K562 (cell line): Measurements from ENCODE around the gene CTSH. TPM values are rescaled to one million over a fixed set of nuclear protein-coding genes. Genes with fewer than 3 reads are reported as not detected.

Experiments used
- ATAC-seq: fragments of 200-7000 bp; cut with Tn5 transposase; 3 replicates; pipeline ENCODE4 v1.9.1; 2020; ENCODE audit warnings: moderate library complexity
- BruUV-seq: library from RNA; stranded (reverse); fragments of 400-500 nt; replicated peaks from 2 replicates; lab custom pipeline; 2021; lab: Mats Ljungman, UMichigan
- CTCF ChIA-PET: fragments of 300-600 bp; formaldehyde crosslinking; extraction: SDS; loops from one replicate; lab custom pipeline; 2021; ENCODE audit warnings: low intra/inter-chr PET ratio; lab: Yijun Ruan, JAX
- POLR2A ChIA-PET: fragments of 300-600, 350-650 bp; sonication (Branson Sonifier 250); formaldehyde crosslinking; extraction: SDS; loops from one replicate; lab custom pipeline; 2021; ENCODE audit warnings: antibody characterized with exemption, inconsistent platforms; lab: Yijun Ruan, JAX
- DNase-seq, 4 experiments: peaks; one replicate each; pipeline versions ENCODE4 v3.0.0 to v3.0.0-alpha.2; 2011 to 2018; ENCODE audit warnings: low spot score in 3 of 4, mixed read lengths in 3 of 4; ENCODE audit errors: extremely low read depth in 1 of 4
- FAIRE-seq: peaks from 2 replicates; lab custom pipeline; 2011; peaks lifted over from hg19 to GRCh38; lab: Jason Lieb, UNC
- H2AFZ ChIP-seq: 2 replicates; pipeline ENCODE4 v1.6.0; 2011; ENCODE audit warnings: low read depth, low read length, control low read depth, inconsistent platforms
- H3K27ac ChIP-seq: fragments of 200-600 bp; 3 replicates; pipeline ENCODE4 v1.8.0; 2011; ENCODE audit warnings: low read depth, mild to moderate bottlenecking, control low read depth, inconsistent platforms, low read length, moderate library complexity, mixed read lengths; ENCODE audit errors: extremely low read depth
- H3K27me3 ChIP-seq, 2 experiments: fragments of 300-600 bp in 1 of 2; 2 replicates in 1 of 2; 3 replicates in 1 of 2; pipeline versions ENCODE4 v1.6.0 to v1.8.0; 2011; ENCODE audit warnings: inconsistent platforms in 2 of 2, low read length in 2 of 2, mild to moderate bottlenecking in 1 of 2, mixed read lengths in 1 of 2, moderate library complexity in 1 of 2; ENCODE audit not compliant: control insufficient read depth in 2 of 2, insufficient read depth in 2 of 2
- H3K36me3 ChIP-seq: fragments of 300-600 bp; 3 replicates; pipeline ENCODE4 v1.8.0; 2011; ENCODE audit warnings: mild to moderate bottlenecking, low read length, inconsistent platforms; ENCODE audit not compliant: control insufficient read depth, insufficient read depth
- H3K4me1 ChIP-seq, 2 experiments: fragments of 200-600 bp in 1 of 2; replicated peaks in 1 of 2; 2 replicates in 1 of 2; 3 replicates in 1 of 2; pipeline versions ENCODE4 v1.5.1 to v1.8.0; 2011; ENCODE audit warnings: inconsistent platforms in 2 of 2, low read length in 2 of 2, mild to moderate bottlenecking in 1 of 2, mixed read lengths in 1 of 2, moderate library complexity in 1 of 2; ENCODE audit not compliant: control insufficient read depth in 2 of 2, insufficient read depth in 2 of 2
- H3K4me2 ChIP-seq: 2 replicates; pipeline ENCODE4 v1.6.1; 2011; ENCODE audit warnings: low read length, control low read depth, inconsistent platforms, mixed read lengths; ENCODE audit not compliant: insufficient read depth
- H3K4me3 ChIP-seq: fragments of 200-600 bp; sonication (generic), shearing (Covaris generic); 2 replicates; pipeline ENCODE4 v1.5.1; 2016; ENCODE audit warnings: control low read depth, inconsistent platforms
- H3K79me2 ChIP-seq: fragments of 200-600 bp; 3 replicates; pipeline ENCODE4 v1.8.0; 2011; ENCODE audit warnings: low read length, inconsistent platforms; ENCODE audit not compliant: control insufficient read depth, insufficient read depth
- H3K9ac ChIP-seq, 2 experiments: 2 replicates each; pipeline versions ENCODE4 v1.6.0 to v1.6.1; 2011; ENCODE audit warnings: low read depth in 2 of 2, low read length in 2 of 2, control low read depth in 1 of 2, inconsistent platforms in 1 of 2, mild to moderate bottlenecking in 1 of 2, mixed read lengths in 1 of 2; ENCODE audit not compliant: insufficient read depth in 1 of 2
- H3K9me1 ChIP-seq: one replicate; pipeline ENCODE4 v1.6.0; 2011; ENCODE audit warnings: inconsistent platforms, mild to moderate bottlenecking, low read length, moderate library complexity; ENCODE audit not compliant: control insufficient read depth, insufficient read depth
- H3K9me3 ChIP-seq: replicated peaks from 2 replicates; pipeline ENCODE4 v1.5.1; 2011; ENCODE audit warnings: low read depth, low read length, inconsistent platforms; ENCODE audit not compliant: control insufficient read depth, insufficient read depth
- H4K20me1 ChIP-seq: replicated peaks from 2 replicates; pipeline ENCODE4 v1.6.1; 2011; ENCODE audit warnings: low read length, inconsistent platforms, mixed read lengths; ENCODE audit not compliant: control insufficient read depth, insufficient read depth
- DIDO1 ChIP-seq: fragments of 450-650 bp; IDR thresholded peaks from 2 replicates; pipeline ENCODE4 v1.6.1; 2016; ENCODE audit warnings: low read depth, missing biosample characterization, missing genetic modification characterization
- FOXM1 ChIP-seq, 2 experiments: fragments of 450-650 bp in 1 of 2; sonication (generic) in 1 of 2; formaldehyde crosslinking in 1 of 2; IDR thresholded peaks; 2 replicates each; pipeline versions ENCODE4 v1.6.1 to v1.9.0; 2017 to 2022; ENCODE audit warnings: low read depth in 2 of 2, mild to moderate bottlenecking in 2 of 2, missing genetic modification reagents in 1 of 2, moderate library complexity in 1 of 2
- HINFP ChIP-seq: fragments of 450-650 bp; conservative IDR thresholded peaks from 2 replicates; pipeline ENCODE4 v1.6.1; 2016; ENCODE audit warnings: missing genetic modification characterization, low read depth, mild to moderate bottlenecking, control low read depth, missing compliant biosample characterization
- PRPF4 ChIP-seq: fragments of 200-400 bp; formaldehyde crosslinking; IDR thresholded peaks from one replicate; pipeline ENCODE4 v1.6.1; 2017; ENCODE audit warnings: low read length, low read depth, mild to moderate bottlenecking; ENCODE audit not compliant: insufficient read depth, poor library complexity, severe bottlenecking
- SRSF9 ChIP-seq: fragments of 200-400 bp; formaldehyde crosslinking; IDR thresholded peaks from 2 replicates; pipeline ENCODE4 v1.6.1; 2017; ENCODE audit warnings: low read depth, low read length, borderline replicate concordance
- TARDBP ChIP-seq: fragments of 450-650 bp; IDR thresholded peaks from 2 replicates; pipeline ENCODE4 v1.6.1; 2016
- ZFP91 ChIP-seq: sonication (generic); formaldehyde crosslinking; IDR thresholded peaks from 2 replicates; pipeline ENCODE4 v1.8.0; 2022; ENCODE audit warnings: mild to moderate bottlenecking, missing genetic modification reagents
- ZNF184 ChIP-seq: sonication (generic); formaldehyde crosslinking; IDR thresholded peaks from 2 replicates; pipeline ENCODE4 v1.5.0; 2020; ENCODE audit warnings: missing genetic modification reagents
- WGBS: fragments of 100-300 bp; shearing (Covaris generic); methylation state at CpG from one replicate; pipeline ENCODE4 v1.1.6; 2016; ENCODE audit warnings: low coverage, mixed read lengths; ENCODE audit not compliant: insufficient coverage; ENCODE audit errors: missing lambda C conversion rate; 5-methylcytosine and 5-hydroxymethylcytosine counted together
- in situ Hi-C: fragments of 300-500 bp; cut with MboI; formaldehyde crosslinking; loops from 4 replicates; pipeline ENCODE4 v1.15.0; 2018; ENCODE audit warnings: inconsistent platforms, mixed read lengths
- intact Hi-C: fragments of 100-400 bp; cut with micrococcal nuclease; formaldehyde crosslinking; loops from 2 replicates; pipeline ENCODE4 v1.14.2; 2022
- polyA plus RNA-seq, 8 experiments: library from polyadenylated mRNA; depleted of rRNA in 4 of 8; stranded (reverse) in 5 of 8; unstranded in 3 of 8; fragments of >200 nt; fragmentation: Nextera tagmentation in 2 of 8; fragmentation: Illumina TruSeq in 1 of 8; extraction: Ambion mirVana in 2 of 8; extraction: Trizol in 1 of 8; gene quantifications; 2 replicates each; pipeline versions ENCODE4 v1.2.1 to v1.2.3, GENCODE V29; 2011 to 2014; ENCODE audit warnings: inconsistent platforms in 1 of 8, missing spikeins in 1 of 8
- total RNA-seq, 7 experiments: library from RNA; depleted of rRNA in 6 of 7; stranded (reverse); fragments of >200 nt in 6 of 7; fragmentation: Illumina TruSeq in 2 of 7; extraction: Trizol in 2 of 7; gene quantifications; 2 replicates each; pipeline versions ENCODE4 v1.2.1 to v1.2.3, GENCODE V29; 2011 to 2021; ENCODE audit warnings: low replicate concordance in 1 of 7

Gene CTSH
- total and polyA plus RNA-seq, 9 of the 15 experiments (the other 6 are each of a cell fraction or from before 2014, with no cell fraction given) = 15.0 to 462 (median 173) TPM

DNA sequence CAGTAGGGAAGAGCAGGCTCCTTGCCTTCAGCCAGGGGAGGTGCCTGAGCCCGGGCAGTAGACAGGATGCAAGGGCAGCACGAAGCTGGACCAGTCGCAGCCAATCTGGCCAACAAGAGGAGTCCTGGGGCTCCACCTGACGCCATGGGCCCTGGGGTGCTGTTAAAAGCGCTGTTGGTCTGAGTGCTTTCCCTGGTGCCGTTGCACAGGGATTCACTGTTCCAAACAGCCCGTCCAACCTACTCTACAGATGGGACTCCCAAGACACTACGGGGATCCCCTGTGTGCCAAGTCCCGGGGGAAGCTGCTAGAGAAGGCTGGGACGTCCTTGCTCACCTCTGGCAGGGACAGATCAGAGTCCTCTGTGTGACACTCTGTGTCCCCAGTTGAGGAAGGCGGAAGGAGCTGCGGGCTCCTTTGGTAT is 632 bp downstream of the CTSH start:
- POLR2A ChIA-PET = interaction anchor here (0.5 to 2.4 kb wide), 8 partner anchors 9 to 896 kb away, joined by 3 to 10 read pairs (median 3); partner anchors contain the start of gene ADAMTS7

More for the DNA sequence above, 632 bp downstream of the CTSH start:
- peak overlapping the region; percentile 92 for H3K4me2 ChIP-seq
- no peaks in the 10 kb centered on the region for H4K20me1 ChIP-seq
- peak in 1 of 4 experiments; percentile 36 for DNase-seq
- peaks cover 21 to 22% of the 10 kb centered on the region in 2 experiments for H3K4me1 ChIP-seq
- 2% methylated on average over 11 of the region's 12 CpGs for WGBS
- peak overlapping the region; percentile 94 for H2AFZ ChIP-seq
- H3K27ac ChIP-seq = peak overlapping the region; percentile 78
- CTCF ChIA-PET = interaction anchor here (0.5 kb wide), 1 partner anchor 71 kb away, joined by 3 read pairs; no protein-coding TSS in a partner anchor
- no peaks in the 10 kb centered on the region for H3K27me3 ChIP-seq
- peak overlapping the region; percentile 73 to 95 for H3K9ac ChIP-seq
- intact Hi-C loops = no loop called here
- H3K4me3 ChIP-seq = peak overlapping the region; percentile 87
- FAIRE-seq = no peak
- H3K9me1 ChIP-seq = no peaks in the 10 kb centered on the region
- BruUV-seq = no TSS peak
- no peaks in the 10 kb centered on the region for H3K9me3 ChIP-seq
- peaks cover 40% of the 10 kb centered on the region for H3K79me2 ChIP-seq
- peaks cover 3% of the 10 kb centered on the region; the same call in 1 of the 3 replicates for H3K36me3 ChIP-seq
- ATAC-seq = peak; percentile 62
- in situ Hi-C loops = no loop called here
- TF ChIP-seq SRSF9 = no peak
- no peak for TF ChIP-seq ZFP91 (CRISPR knock-in tag)
- TF ChIP-seq ZNF184 (CRISPR knock-in tag) = no peak
- TF ChIP-seq FOXM1 (IDR thresholded peaks at IDR 0.05; ENCODE audit: low read depth) = no peak
- no peak for TF ChIP-seq FOXM1 (CRISPR knock-in tag; IDR thresholded peaks at IDR 0.05; ENCODE audit: low read depth)
- TF ChIP-seq PRPF4 = no peak
- no peak for TF ChIP-seq DIDO1 (tag)
- no peak for TF ChIP-seq TARDBP
- no peak for TF ChIP-seq HINFP (tag)
